ENCODE measurements around the gene GPR135. TPM values are rescaled to one million over a fixed set of nuclear protein-coding genes. Genes with fewer than 3 reads are reported as not detected.

The GPR135 gene
- total and polyA plus RNA-seq, 2 of the 13 experiments (the other 11 are each of a cell fraction or from before 2014, with no cell fraction given): 0.46 to 1.3 TPM

- intact Hi-C loops (cut with micrococcal nuclease; ENCODE audit: unreplicated experiment) (no loop called here), in situ Hi-C loops (cut with HindIII; ENCODE audit: extremely low pct_ligation_motif_present, low pct_unique_long_range_greater_than_20kb) (no loop called here)
- 97% methylated on average over 3 of the region's 3 CpGs for WGBS (ENCODE audit: low lambda C conversion rate)
- H3K79me2 ChIP-seq (ENCODE audit: insufficient read depth, low read length): peaks cover 9% of the 10 kb centered on the region
- no peak overlapping the region for H3K27ac ChIP-seq (ENCODE audit: extremely low read length, insufficient read depth, low read length)
- ATAC-seq: no peak
- ChIA-PET CTCF (ENCODE audit: low intra/inter-chr PET ratio, low total read pairs) (no interaction called here), POLR2A (no interaction called here)
- H3K4me2 ChIP-seq (ENCODE audit: low read depth, low read length): no peak overlapping the region
- peaks cover 15 to 43% of the 10 kb centered on the region in 2 experiments; a peak in 4 of 5 replicates for H3K36me3 ChIP-seq (replicated peaks in 1 of 2; ENCODE audit: control insufficient read depth in 1 of 2, insufficient read depth in 2 of 2, low read length in 2 of 2)
- no peak overlapping the region for H3K4me3 ChIP-seq (replicated peaks in 1 of 3; ENCODE audit: insufficient read depth in 1 of 3, low read depth in 2 of 3, low read length in 3 of 3)
- H4K20me1 ChIP-seq (ENCODE audit: insufficient read depth, low read length): no peaks in the 10 kb centered on the region
- no peak overlapping the region for H3K9ac ChIP-seq (ENCODE audit: insufficient read depth, low read depth, low read length)
- no peaks in the 10 kb centered on the region for H3K9me3 ChIP-seq (ENCODE audit: low read length)
- H3K27me3 ChIP-seq (ENCODE audit: control insufficient read depth in 1 of 2, insufficient read depth in 2 of 2, low read length in 2 of 2): no peaks in the 10 kb centered on the region
- H2AFZ ChIP-seq (ENCODE audit: low read length): no peak overlapping the region
- DNase-seq (ENCODE audit: low spot score): no peak
- no TSS peak for BruUV-seq (replicated peaks)
- no peak for TF ChIP-seq CCAR2 (optimal IDR thresholded peaks at IDR 0.05; ENCODE audit: low read depth, low read length)
- no peak for TF ChIP-seq ZNF619 (CRISPR knock-in tag; IDR thresholded peaks at IDR 0.05)
- no peak for TF ChIP-seq MAFF (IDR thresholded peaks at IDR 0.05; ENCODE audit: low read depth, low read length)
- no peak for TF ChIP-seq ZNF496 (CRISPR knock-in tag; IDR thresholded peaks at IDR 0.05; ENCODE audit: insufficient replicate concordance)
- no peak for TF ChIP-seq SP2 (CRISPR knock-in tag; IDR thresholded peaks at IDR 0.05)
- no peak for TF ChIP-seq ISL2 (CRISPR knock-in tag; IDR thresholded peaks at IDR 0.05)
- no peak for TF ChIP-seq ZNF138 (CRISPR knock-in tag; IDR thresholded peaks at IDR 0.05; ENCODE audit: low read depth)
- no peak for TF ChIP-seq ATF5 (CRISPR knock-in tag; IDR thresholded peaks at IDR 0.05; ENCODE audit: low read depth)
- TF ChIP-seq ONECUT2 (CRISPR knock-in tag; IDR thresholded peaks at IDR 0.05): no peak
- TF ChIP-seq ZBTB3 (CRISPR knock-in tag; IDR thresholded peaks at IDR 0.05; ENCODE audit: borderline replicate concordance, low read depth): no peak
- no peak for TF ChIP-seq EZH2 (conservative IDR thresholded peaks at IDR 0.05; ENCODE audit: low read depth, low read length)
- TF ChIP-seq ZNF256 (CRISPR knock-in tag; conservative IDR thresholded peaks at IDR 0.05): no peak
- TF ChIP-seq ZNF75D (CRISPR knock-in tag; IDR thresholded peaks at IDR 0.05; ENCODE audit: borderline replicate concordance): no peak
- peaks cover 9% of the 10 kb centered on the region for H3K4me1 ChIP-seq (ENCODE audit: insufficient read depth, low read length)
- FAIRE-seq: no peak
Observed at GRCh38 chr14:59490756-59491155, 25.6 kb upstream of the GPR135 start.

All from HepG2 (cell line).